HG02973 (cell line): Measurements from ENCODE around the gene DPP7.

Experiments
- ATAC-seq: cut with Tn5 transposase; IDR thresholded peaks from one replicate; pipeline ENCODE4 v1.9.1; 2021; ENCODE audit warnings: moderate library complexity; ENCODE audit not compliant: unreplicated experiment

Gene DPP7

DNA sequence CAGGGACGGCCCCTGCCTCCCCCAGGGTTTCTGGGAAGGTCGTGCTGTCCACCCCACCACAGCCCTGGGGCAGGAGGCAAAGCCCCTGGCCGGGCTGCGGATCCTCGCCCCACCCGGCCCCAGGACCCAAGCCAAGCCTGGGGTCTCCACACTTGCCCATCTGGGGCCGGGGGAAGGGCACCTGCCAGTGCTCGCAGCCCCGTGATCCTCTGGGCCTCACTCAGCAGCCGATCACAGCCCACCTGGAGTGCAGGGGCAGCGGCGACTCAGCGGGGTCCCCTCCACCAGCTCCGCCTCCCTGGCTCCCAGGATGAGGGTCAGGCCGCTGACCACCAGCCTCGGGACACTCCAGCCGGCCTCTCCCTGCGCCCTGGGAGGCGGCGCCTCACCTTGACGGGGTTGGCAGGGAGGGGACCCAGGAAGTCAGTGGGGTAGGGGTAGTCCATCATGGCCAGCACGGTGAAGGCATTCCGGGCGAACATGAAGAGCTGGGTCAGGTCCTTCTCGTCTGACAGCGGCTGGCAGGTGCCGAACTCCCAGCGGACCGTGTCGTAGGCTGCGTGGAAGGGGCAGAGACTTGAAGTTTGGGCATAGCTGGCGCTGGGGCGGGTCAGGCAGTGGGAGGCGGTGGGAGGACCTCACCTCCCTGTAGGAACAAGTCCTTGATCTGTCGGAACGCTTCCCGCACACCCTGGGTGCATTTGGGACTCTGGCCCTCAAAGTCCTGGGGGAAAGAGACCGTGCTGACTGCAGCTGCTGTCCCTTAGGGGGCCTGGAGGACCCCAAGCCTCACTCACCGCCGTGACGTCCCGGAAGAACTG is 1.8 kb downstream of the DPP7 start:
- no peak for ATAC-seq

- no peak for ATAC-seq
Observed at GRCh38 chr9:137111788-137112563, 2.6 kb downstream of the DPP7 start.

GRCh38 chr9:137110911-137111787 is 3.4 kb downstream of the DPP7 start:
- no peak for ATAC-seq

GRCh38 chr9:137110147-137110910 is 4.2 kb downstream of the DPP7 start:
- ATAC-seq = no peak

GRCh38 chr9:137109250-137110146 is 5.0 kb downstream of the DPP7 start:
- no peak for ATAC-seq

DNA sequence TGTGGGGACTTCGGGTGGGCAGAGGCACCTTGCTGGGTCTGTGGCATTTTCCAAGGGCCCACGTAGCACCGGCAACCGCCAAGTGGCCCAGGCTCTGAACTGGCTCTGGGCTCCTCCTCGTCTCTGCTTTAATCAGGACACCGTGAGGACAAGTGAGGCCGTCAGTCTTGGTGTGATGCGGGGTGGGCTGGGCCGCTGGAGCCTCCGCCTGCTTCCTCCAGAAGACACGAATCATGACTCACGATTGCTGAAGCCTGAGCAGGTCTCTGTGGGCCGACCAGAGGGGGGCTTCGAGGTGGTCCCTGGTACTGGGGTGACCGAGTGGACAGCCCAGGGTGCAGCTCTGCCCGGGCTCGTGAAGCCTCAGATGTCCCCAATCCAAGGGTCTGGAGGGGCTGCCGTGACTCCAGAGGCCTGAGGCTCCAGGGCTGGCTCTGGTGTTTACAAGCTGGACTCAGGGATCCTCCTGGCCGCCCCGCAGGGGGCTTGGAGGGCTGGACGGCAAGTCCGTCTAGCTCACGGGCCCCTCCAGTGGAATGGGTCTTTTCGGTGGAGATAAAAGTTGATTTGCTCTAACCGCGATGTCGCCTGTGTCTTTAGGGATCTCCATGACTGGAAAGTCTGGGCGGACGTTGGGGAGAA is 5.8 kb downstream of the DPP7 start:
- no peak for ATAC-seq

GRCh38 chr9:137107982-137108381 is 6.6 kb downstream of the DPP7 start:
- no peak for ATAC-seq

- ATAC-seq = no peak
Observed at GRCh38 chr9:137107312-137107921, 7.1 kb downstream of the DPP7 start.

GRCh38 chr9:137106662-137107250 is 7.8 kb downstream of the DPP7 start:
- no peak for ATAC-seq

- no peak for ATAC-seq
Observed at GRCh38 chr9:137105814-137106661, 8.5 kb downstream of the DPP7 start.

DNA sequence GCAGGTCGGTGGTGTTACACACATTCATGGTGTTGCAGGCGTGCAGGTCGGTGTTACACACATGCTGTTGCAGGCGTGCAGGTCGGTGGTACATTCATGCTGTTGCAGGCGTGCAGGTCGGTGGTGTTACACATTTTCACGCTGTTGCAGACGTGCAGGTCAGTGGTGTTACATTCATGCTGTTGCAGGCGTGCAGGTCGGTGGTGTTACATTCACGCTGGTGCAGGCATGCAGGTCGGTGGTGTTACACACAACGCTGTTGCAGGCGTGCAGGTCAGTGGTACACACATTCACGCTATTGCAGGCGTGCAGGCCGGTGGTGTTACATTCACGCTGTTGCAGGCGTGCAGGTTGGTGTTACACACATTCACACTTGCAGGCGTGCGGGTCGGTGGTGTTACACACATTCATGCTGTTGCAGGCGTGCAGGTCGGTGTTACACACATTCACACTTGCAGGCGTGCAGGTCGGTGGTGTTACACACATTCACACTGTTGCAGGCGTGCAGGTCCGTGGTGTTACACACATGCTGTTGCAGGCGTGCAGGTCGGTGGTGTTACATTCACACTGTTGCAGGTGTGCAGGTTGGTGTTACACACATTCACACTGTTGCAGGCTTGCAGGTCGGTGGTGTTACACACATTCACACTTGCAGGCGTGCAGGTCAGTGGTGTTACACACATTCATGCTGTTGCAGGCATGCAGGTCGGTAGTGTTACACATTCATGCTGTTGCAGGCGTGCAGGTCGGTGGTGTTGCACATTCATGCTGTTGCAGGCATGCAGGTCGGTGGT is 11.1 kb downstream of the DPP7 start:
- ATAC-seq = no peak

DNA sequence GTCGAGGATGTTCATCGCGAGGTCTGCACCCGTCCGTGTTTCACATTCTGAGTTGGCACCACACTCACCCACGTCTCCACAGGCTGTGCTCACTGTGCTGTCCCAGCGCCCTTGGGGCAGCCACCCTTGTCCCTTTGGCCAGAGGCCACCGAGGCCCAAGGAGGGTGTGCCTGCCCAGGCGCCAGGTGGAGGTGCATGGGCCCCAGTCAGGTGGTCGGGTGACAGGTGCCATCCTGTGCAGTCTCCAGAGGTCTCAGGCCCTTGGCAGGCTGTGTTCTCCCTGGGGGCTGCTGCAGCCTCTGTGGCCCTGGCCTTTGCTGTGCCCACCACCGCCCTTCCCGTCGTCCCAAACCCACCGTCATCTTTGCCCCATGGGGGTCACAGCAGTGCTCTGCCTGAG is 15.3 kb downstream of the DPP7 start:
- ATAC-seq = no peak

- no peak for ATAC-seq
Observed at GRCh38 chr9:137097761-137098462, 16.6 kb downstream of the DPP7 start.

GRCh38 chr9:137096785-137097546 is 17.6 kb downstream of the DPP7 start:
- ATAC-seq = no peak
